Stimulated activated naive CD4-positive, alpha-beta T cell (primary cell): ENCODE results near the gene NARF.
"Not testable (repeated sequence)": the region's sequence is repeated elsewhere in the genome, so short reads cannot be mapped to it uniquely, and the experiment has no call there.

Source experiments
- DNase-seq, 6 experiments: peaks; one replicate each; lab custom pipeline; 2025; lab: John Stamatoyannopoulos, UW

NARF gene

GRCh38 chr17:82458179-82458884 is at the start of gene NARF:
Gene NARF, plus strand, starts transcription at chr17:82458741. Its CDS starts 63 bp downstream, at chr17:82458804.
- DNase-seq: peak; percentile 92 to 98 (median 96)

- DNase-seq: no peak
These were observed 49.6 kb upstream of the NARF start for GRCh38 chr17:82408938-82409318.

GRCh38 chr17:82410014-82410716 is 48.4 kb upstream of the NARF start:
- DNase-seq: no peak

- DNase-seq: no peak
These were observed 47.0 kb upstream of the NARF start for GRCh38 chr17:82411396-82412053.

DNA sequence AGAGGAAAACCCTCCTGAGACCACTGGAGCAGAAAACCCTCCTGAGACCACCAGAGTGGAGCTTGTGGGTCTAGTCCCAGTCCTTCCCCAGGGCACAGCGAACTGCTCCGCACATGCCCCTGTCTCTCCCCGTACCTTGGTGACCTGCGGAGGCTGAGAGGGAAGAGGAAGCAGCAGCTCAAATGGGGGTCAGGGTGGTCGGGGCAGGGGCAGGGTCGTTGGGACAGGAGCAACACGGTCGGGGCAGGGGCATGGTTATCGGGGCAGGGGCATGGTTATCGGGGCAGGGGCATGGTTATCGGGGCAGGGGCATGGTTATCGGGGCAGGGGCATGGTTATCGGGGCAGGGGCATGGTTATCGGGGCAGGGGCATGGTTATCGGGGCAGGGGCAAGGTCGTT is 46.5 kb upstream of the NARF start:
- not testable (repeated sequence) for DNase-seq

DNA sequence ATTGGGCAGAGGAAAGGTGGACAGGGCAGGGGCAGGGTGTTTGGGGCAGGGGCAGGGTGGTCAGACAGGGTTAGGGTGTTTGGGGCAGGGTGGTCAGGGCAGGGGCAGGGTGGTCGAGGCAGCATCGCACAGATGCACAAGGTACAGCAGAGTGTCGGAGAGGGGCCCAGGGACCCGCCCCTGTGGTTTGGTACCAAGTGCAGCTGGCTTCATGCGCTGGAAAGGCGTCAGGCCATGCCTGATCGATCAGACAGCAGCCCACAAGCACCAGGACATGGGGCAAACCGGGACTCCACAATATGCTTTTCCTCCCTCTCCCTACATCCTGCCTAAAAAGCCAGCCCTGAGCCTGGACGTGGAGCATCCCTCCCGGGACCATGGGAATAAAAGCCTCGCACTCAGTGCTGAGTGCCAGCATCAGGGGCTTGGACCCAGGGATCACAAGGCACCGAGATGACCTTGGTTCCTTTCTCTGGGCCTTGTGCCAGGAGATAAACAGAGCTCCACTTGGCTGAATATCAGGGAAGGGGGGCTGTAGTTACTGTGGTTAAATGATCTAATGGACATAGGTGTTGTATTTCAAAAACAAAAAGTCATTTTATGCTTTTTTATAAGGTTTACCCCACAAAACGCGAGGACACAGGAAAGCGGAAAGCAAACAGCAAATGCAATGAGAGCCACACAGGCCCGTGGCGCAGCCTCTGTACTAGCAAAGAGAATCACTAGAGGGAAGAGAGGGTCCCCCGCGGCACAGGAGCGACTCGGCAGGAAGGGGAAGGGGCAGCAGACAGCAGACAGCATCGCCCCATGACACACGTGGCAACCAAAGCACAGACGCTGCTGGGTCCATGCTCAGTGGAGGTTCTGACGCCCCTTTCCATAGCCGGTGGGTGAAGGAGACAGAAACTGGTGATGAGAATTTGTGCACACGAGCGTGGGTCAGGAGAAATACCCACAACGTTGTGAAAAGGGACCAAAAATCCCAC is 45.7 kb upstream of the NARF start:
- DNase-seq: no peak

DNA sequence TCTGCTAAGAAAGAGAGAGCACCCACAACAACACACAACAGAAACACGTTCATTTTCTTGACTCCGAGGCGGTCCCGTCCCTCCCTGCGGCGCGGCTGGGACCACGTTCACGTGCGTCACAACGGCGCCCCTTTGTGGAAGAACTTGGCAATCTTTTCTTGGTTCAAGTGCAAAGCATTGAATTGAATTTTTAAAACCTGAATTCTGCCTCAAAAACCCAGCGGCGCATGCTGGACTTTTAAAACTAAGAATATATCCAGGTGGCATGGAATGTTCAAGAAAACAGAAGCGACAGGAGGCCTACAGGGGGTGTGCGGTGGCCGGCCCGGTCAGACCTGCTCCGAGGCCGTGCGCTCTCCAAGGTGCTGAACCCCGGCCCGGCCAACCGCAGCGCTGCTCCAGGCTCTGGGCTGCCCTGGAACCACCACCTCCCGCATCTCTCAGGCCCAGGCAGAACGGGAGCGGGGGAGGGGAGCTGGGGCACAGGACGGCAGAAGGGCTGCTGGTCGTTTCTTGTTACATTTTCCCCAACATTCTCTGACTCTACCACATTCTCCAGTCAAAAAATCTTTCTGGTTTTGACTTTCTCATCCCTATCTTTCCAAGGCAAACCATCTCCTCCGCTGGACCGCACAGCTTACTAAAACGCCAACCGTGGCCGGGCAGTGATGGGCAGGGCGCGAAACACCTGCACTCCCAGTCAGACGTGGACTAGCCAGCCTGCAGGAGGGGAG is 43.8 kb upstream of the NARF start:
- peak; percentile 31 to 74 (median 60) for DNase-seq

GRCh38 chr17:82415336-82415735 is 43.2 kb upstream of the NARF start:
- DNase-seq: no peak

DNA sequence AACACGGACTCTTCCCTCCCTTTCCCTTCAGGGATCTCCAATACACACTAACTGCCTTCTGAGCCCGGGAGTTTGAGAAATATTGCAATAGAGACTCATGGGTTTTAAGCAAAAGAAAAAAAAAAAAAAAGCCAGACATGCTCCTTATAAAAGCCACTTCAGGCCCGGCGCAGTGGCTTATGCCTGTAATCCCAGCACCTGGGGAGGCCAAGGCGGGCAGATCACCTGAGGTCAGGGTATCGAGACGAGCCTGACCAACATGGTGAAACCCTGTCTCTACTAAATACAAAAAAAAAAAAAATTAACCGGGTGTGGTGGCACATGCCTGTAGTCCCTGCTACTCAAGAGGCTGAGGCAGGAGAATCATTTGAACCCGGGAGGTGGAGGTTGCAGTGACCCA is 42.8 kb upstream of the NARF start:
- no peak for DNase-seq

DNA sequence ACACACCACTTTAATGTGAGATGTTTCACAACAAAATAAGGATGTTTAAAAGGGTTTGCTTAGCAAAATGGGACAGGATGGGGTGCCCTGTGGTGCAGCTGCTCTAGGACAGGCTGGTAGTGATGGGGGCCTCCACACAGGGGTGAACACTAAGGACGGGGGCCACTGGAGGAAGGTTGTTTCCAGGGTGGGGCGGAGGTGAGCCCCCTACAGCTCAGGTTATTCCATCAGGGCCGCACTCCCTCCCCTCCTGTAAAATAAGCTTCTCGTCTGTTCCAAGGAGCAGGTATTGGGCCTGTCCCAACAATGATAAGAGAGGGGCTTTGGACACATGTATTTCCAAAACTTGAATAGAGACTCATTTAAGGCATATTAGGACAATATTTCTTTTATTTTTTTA is 42.3 kb upstream of the NARF start:
- no peak for DNase-seq

DNA sequence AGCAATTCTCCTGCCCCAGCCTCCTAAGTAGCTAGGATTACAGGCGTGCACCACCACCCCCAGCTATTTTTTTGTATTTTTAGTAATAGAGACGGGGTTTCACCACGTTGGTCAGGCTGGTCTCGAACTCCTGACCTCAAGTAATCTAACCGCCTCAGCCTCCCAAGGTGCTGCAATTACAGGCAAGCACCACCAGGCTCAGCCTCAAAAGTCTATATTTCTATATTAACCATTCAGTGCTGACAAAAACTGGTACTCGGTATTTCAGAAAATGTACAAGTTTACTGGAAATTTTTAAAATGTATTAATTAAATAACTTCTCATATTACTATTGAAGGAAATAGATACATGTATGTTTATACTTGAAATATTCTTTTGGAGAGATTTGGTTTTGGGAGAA is 41.8 kb upstream of the NARF start:
- no peak for DNase-seq

- peak; percentile 79 to 99 (median 92) for DNase-seq
These were observed 40.2 kb upstream of the NARF start, which contains the start of the genes HEXD and OGFOD3 for GRCh38 chr17:82418001-82418986. Gene HEXD, plus strand, starts transcription at chr17:82418347. Its CDS starts 1,453 bp downstream, at chr17:82419800. Gene OGFOD3, minus strand, starts transcription at chr17:82418586. Its CDS starts 101 bp downstream, at chr17:82418485.

DNA sequence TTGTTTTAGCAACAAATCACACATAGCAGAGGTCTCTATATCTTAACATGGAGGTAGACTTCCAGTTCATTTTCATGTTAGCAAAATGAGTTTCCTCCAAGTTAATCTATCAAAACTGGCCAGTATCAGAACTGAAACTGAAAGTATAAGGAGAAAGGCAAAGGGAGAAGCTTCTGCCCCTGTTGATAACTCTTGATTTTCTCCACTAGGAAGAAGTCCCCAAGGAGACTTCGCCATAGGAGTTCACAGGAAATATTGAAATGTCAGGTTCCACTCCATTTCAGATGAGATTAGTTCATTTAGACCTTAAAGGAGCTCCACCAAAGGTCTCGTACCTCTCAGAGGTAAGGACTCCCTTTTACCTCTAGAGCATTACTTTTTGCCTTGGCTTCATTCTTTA is 39.0 kb upstream of the NARF start:
- no peak for DNase-seq

DNA sequence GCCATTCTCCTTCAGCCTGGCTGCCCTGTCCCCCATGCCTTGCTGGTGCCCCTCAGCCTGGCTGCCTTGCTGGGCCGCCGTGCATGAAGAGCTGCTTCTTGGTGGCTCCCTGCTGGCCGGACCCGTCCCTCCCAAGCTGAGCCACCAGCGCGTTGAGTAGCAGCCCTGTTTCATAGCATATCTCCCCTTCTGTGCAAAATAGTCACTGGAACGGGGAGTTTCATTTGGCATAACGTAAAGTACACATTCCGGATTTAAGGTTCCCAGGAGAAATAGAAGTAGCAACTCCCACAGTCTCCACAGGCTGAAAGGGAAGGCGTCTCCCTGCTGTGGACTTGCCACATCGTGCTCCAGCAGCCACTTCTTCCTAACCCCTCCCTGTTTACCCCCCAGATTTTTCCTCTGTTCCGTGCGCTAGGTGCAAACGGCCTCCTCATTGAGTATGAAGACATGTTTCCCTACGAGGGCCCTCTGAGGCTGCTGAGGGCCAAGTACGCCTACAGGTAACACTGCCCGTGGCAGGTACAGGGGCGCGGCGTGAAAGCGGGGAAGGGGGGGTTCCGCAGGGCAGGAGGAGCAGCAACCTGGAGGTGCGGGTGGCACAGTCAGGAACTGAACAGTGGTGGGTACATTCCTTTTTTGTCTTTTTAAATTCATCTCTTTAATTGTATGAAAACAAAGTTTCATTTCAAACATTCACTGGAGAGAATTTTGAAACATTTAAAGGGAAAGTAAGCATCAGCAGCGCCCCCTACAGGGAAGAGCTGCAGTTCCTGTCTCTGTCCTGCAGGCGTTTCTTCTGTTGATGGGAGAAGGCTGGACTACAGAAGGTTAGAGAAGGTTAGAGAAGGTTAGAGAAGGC is 34.3 kb upstream of the NARF start:
- peak in 5 of 6 experiments; percentile 13 to 41 (median 37) for DNase-seq

GRCh38 chr17:82424863-82425159 is 33.7 kb upstream of the NARF start:
- DNase-seq: no peak

DNA sequence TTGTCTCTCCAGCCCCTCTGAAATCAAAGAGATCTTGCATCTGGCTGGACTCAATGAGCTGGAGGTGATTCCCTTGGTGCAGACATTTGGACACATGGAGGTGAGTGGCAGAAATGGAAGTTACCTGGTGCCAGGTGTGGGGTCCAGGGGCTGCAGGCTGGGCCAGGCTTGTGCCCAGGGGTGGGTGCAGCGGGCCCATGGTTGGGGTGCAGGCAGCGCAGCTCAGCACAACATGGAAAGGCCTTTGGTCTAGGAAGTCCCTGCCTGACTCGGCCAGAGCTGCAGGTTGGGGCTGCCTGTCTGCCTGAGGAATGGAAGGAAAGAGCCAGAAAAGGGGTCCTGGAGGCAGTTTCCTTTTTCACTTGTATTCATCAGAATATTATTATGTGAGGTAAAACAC is 30.0 kb upstream of the NARF start:
- DNase-seq: no peak

- no peak for DNase-seq
These were observed 28.7 kb upstream of the NARF start for GRCh38 chr17:82429824-82430223.

DNA sequence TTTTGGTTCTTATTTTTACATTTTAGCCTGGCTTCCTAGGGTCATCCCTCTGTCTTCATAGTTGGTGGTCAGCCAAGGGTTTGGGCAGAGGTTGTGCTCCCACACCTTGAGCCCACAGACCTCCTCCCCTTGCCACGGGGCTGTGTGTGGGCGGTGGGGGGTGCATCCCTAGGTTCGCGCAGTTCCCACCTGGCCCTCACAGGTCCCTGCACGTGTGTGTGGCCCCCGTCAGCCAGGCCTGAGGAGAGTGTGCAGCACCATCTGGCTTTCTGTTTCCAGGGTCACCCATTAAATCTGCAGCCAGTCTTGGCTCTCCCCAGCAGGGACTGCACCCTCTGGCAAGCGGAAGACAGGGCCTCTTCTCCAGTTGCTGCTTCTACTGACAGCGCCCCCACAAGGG is 26.5 kb upstream of the NARF start:
- no peak for DNase-seq
